K562 (cell line): Measurements from ENCODE around the gene LAMA2. TPM values are rescaled to one million over a fixed set of nuclear protein-coding genes. Genes with fewer than 3 reads are reported as not detected.

Source experiments
- ATAC-seq: fragments of 200-7000 bp; cut with Tn5 transposase; 3 replicates; pipeline ENCODE4 v1.9.1; 2020; ENCODE audit warnings: moderate library complexity
- BruUV-seq: library from RNA; stranded (reverse); fragments of 400-500 nt; replicated peaks from 2 replicates; lab custom pipeline; 2021; lab: Mats Ljungman, UMichigan
- CTCF ChIA-PET: fragments of 300-600 bp; formaldehyde crosslinking; extraction: SDS; loops from one replicate; lab custom pipeline; 2021; ENCODE audit warnings: low intra/inter-chr PET ratio; lab: Yijun Ruan, JAX
- POLR2A ChIA-PET: fragments of 300-600, 350-650 bp; sonication (Branson Sonifier 250); formaldehyde crosslinking; extraction: SDS; loops from one replicate; lab custom pipeline; 2021; ENCODE audit warnings: antibody characterized with exemption, inconsistent platforms; lab: Yijun Ruan, JAX
- DNase-seq, 4 experiments: peaks; one replicate each; pipeline versions ENCODE4 v3.0.0 to v3.0.0-alpha.2; 2011 to 2018; ENCODE audit warnings: low spot score in 3 of 4, mixed read lengths in 3 of 4; ENCODE audit errors: extremely low read depth in 1 of 4
- FAIRE-seq: peaks from 2 replicates; lab custom pipeline; 2011; peaks lifted over from hg19 to GRCh38; lab: Jason Lieb, UNC
- H2AFZ ChIP-seq: 2 replicates; pipeline ENCODE4 v1.6.0; 2011; ENCODE audit warnings: low read depth, low read length, control low read depth, inconsistent platforms
- H3K27ac ChIP-seq: fragments of 200-600 bp; 3 replicates; pipeline ENCODE4 v1.8.0; 2011; ENCODE audit warnings: low read depth, mild to moderate bottlenecking, control low read depth, inconsistent platforms, low read length, moderate library complexity, mixed read lengths; ENCODE audit errors: extremely low read depth
- H3K27me3 ChIP-seq, 2 experiments: fragments of 300-600 bp in 1 of 2; 2 replicates in 1 of 2; 3 replicates in 1 of 2; pipeline versions ENCODE4 v1.6.0 to v1.8.0; 2011; ENCODE audit warnings: inconsistent platforms in 2 of 2, low read length in 2 of 2, mild to moderate bottlenecking in 1 of 2, mixed read lengths in 1 of 2, moderate library complexity in 1 of 2; ENCODE audit not compliant: control insufficient read depth in 2 of 2, insufficient read depth in 2 of 2
- H3K36me3 ChIP-seq: fragments of 300-600 bp; 3 replicates; pipeline ENCODE4 v1.8.0; 2011; ENCODE audit warnings: mild to moderate bottlenecking, low read length, inconsistent platforms; ENCODE audit not compliant: control insufficient read depth, insufficient read depth
- H3K4me1 ChIP-seq, 2 experiments: fragments of 200-600 bp in 1 of 2; replicated peaks in 1 of 2; 2 replicates in 1 of 2; 3 replicates in 1 of 2; pipeline versions ENCODE4 v1.5.1 to v1.8.0; 2011; ENCODE audit warnings: inconsistent platforms in 2 of 2, low read length in 2 of 2, mild to moderate bottlenecking in 1 of 2, mixed read lengths in 1 of 2, moderate library complexity in 1 of 2; ENCODE audit not compliant: control insufficient read depth in 2 of 2, insufficient read depth in 2 of 2
- H3K4me2 ChIP-seq: 2 replicates; pipeline ENCODE4 v1.6.1; 2011; ENCODE audit warnings: low read length, control low read depth, inconsistent platforms, mixed read lengths; ENCODE audit not compliant: insufficient read depth
- H3K4me3 ChIP-seq: fragments of 200-600 bp; sonication (generic), shearing (Covaris generic); 2 replicates; pipeline ENCODE4 v1.5.1; 2016; ENCODE audit warnings: control low read depth, inconsistent platforms
- H3K79me2 ChIP-seq: fragments of 200-600 bp; 3 replicates; pipeline ENCODE4 v1.8.0; 2011; ENCODE audit warnings: low read length, inconsistent platforms; ENCODE audit not compliant: control insufficient read depth, insufficient read depth
- H3K9ac ChIP-seq, 2 experiments: 2 replicates each; pipeline versions ENCODE4 v1.6.0 to v1.6.1; 2011; ENCODE audit warnings: low read depth in 2 of 2, low read length in 2 of 2, control low read depth in 1 of 2, inconsistent platforms in 1 of 2, mild to moderate bottlenecking in 1 of 2, mixed read lengths in 1 of 2; ENCODE audit not compliant: insufficient read depth in 1 of 2
- H3K9me1 ChIP-seq: one replicate; pipeline ENCODE4 v1.6.0; 2011; ENCODE audit warnings: inconsistent platforms, mild to moderate bottlenecking, low read length, moderate library complexity; ENCODE audit not compliant: control insufficient read depth, insufficient read depth
- H3K9me3 ChIP-seq: replicated peaks from 2 replicates; pipeline ENCODE4 v1.5.1; 2011; ENCODE audit warnings: low read depth, low read length, inconsistent platforms; ENCODE audit not compliant: control insufficient read depth, insufficient read depth
- H4K20me1 ChIP-seq: replicated peaks from 2 replicates; pipeline ENCODE4 v1.6.1; 2011; ENCODE audit warnings: low read length, inconsistent platforms, mixed read lengths; ENCODE audit not compliant: control insufficient read depth, insufficient read depth
- CBFA2T3 ChIP-seq: fragments of 450-650 bp; IDR thresholded peaks from 2 replicates; pipeline ENCODE4 v1.6.1; 2017
- CHD4 ChIP-seq: fragments of 200-600 bp; sonication (generic); IDR thresholded peaks from 3 replicates; pipeline ENCODE4 v1.6.1; 2012; ENCODE audit warnings: low read depth, mild to moderate bottlenecking, mixed read lengths, low read length, inconsistent platforms; ENCODE audit not compliant: insufficient read depth, insufficient replicate concordance, poor library complexity, severe bottlenecking
- POLR3A ChIP-seq: IDR thresholded peaks from 2 replicates; pipeline ENCODE4 v1.6.1; 2011; ENCODE audit warnings: borderline replicate concordance, mild to moderate bottlenecking, moderate library complexity; ENCODE audit not compliant: insufficient read length, insufficient read depth; ENCODE audit errors: extremely low read depth
- U2AF2 ChIP-seq: fragments of 200-400 bp; formaldehyde crosslinking; optimal IDR thresholded peaks from 2 replicates; pipeline ENCODE3; 2017; ENCODE audit warnings: low read depth, mild to moderate bottlenecking, low read length
- ZNF23 ChIP-seq: fragments of 250-450 bp; sonication (Bioruptor Pico); IDR thresholded peaks from 2 replicates; pipeline ENCODE4 v1.4.0; 2020; ENCODE audit warnings: mild to moderate bottlenecking
- ZNF232 ChIP-seq: sonication (generic); formaldehyde crosslinking; IDR thresholded peaks from 2 replicates; pipeline ENCODE4 v1.8.0; 2022; ENCODE audit warnings: mild to moderate bottlenecking, missing genetic modification reagents
- ZNF586 ChIP-seq: fragments of 450-650 bp; formaldehyde crosslinking; conservative IDR thresholded peaks from 2 replicates; pipeline ENCODE4 v1.4.0; 2020; ENCODE audit warnings: mild to moderate bottlenecking, moderate library complexity
- WGBS: fragments of 100-300 bp; shearing (Covaris generic); methylation state at CpG from one replicate; pipeline ENCODE4 v1.1.6; 2016; ENCODE audit warnings: low coverage, mixed read lengths; ENCODE audit not compliant: insufficient coverage; ENCODE audit errors: missing lambda C conversion rate; 5-methylcytosine and 5-hydroxymethylcytosine counted together
- in situ Hi-C: fragments of 300-500 bp; cut with MboI; formaldehyde crosslinking; loops from 4 replicates; pipeline ENCODE4 v1.15.0; 2018; ENCODE audit warnings: inconsistent platforms, mixed read lengths
- intact Hi-C: fragments of 100-400 bp; cut with micrococcal nuclease; formaldehyde crosslinking; loops from 2 replicates; pipeline ENCODE4 v1.14.2; 2022
- polyA plus RNA-seq, 8 experiments: library from polyadenylated mRNA; depleted of rRNA in 4 of 8; stranded (reverse) in 5 of 8; unstranded in 3 of 8; fragments of >200 nt; fragmentation: Nextera tagmentation in 2 of 8; fragmentation: Illumina TruSeq in 1 of 8; extraction: Ambion mirVana in 2 of 8; extraction: Trizol in 1 of 8; gene quantifications; 2 replicates each; pipeline versions ENCODE4 v1.2.1 to v1.2.3, GENCODE V29; 2011 to 2014; ENCODE audit warnings: inconsistent platforms in 1 of 8, missing spikeins in 1 of 8
- total RNA-seq, 7 experiments: library from RNA; depleted of rRNA in 6 of 7; stranded (reverse); fragments of >200 nt in 6 of 7; fragmentation: Illumina TruSeq in 2 of 7; extraction: Trizol in 2 of 7; gene quantifications; 2 replicates each; pipeline versions ENCODE4 v1.2.1 to v1.2.3, GENCODE V29; 2011 to 2021; ENCODE audit warnings: low replicate concordance in 1 of 7
- TF ChIP-seq, protein P1 (sequence below), 2 experiments: fragments of 450-650 bp; IDR thresholded peaks; 2 replicates each; pipeline ENCODE4 v1.6.1; 2016; ENCODE audit warnings: mild to moderate bottlenecking in 2 of 2, borderline replicate concordance in 1 of 2, low read depth in 1 of 2, moderate library complexity in 1 of 2
- TF ChIP-seq, protein P2 (sequence below): sonication (generic); formaldehyde crosslinking; IDR thresholded peaks from 2 replicates; pipeline ENCODE4 v1.9.0; 2022; ENCODE audit warnings: mild to moderate bottlenecking, missing genetic modification reagents
- TF ChIP-seq, protein P3 (sequence below): fragments of 450-650 bp; IDR thresholded peaks from 2 replicates; pipeline ENCODE4 v1.6.1; 2017; ENCODE audit warnings: antibody characterized with exemption, mild to moderate bottlenecking

LAMA2 gene
- total and polyA plus RNA-seq, 9 of the 15 experiments (the other 6 are each of a cell fraction or from before 2014, with no cell fraction given) = 0.04 to 1.5 (median 0.36) TPM

DNA sequence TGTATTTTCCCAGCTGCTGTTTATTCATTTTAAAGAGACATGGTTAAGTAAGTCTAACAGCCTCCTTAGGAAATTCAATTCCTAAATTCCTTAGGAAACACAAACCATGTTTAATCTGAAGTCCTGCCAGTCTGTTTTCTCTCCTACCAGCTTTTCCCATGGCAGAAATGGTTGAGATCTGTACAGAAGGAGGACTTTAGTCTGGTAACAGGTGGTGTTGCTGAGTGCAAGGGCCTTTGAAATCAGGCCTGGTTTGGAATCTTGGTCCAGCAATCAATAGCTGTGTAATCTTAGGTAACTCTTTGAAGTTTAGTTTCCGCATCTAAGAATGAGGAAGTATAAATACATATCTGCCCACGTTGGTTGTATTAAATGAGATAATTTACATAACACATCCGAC is 232.5 kb downstream of the LAMA2 start:
- BruUV-seq = no TSS peak
- Histone ChIP-seq H3K4me2 (no peak overlapping the region), H3K27me3 (no peaks in the 10 kb centered on the region), H4K20me1 (no peaks in the 10 kb centered on the region), H3K4me1 (no peaks in the 10 kb centered on the region), H3K9me1 (no peaks in the 10 kb centered on the region), H3K9ac (no peak overlapping the region), H3K9me3 (no peaks in the 10 kb centered on the region), H3K4me3 (no peak overlapping the region), H3K79me2 (no peaks in the 10 kb centered on the region), H3K27ac (no peak overlapping the region), H2AFZ (no peak overlapping the region), H3K36me3 (no peaks in the 10 kb centered on the region)
- in situ Hi-C loops = no loop called here
- ChIA-PET CTCF (no interaction called here), POLR2A (no interaction called here)
- WGBS = 0% methylated on average over 3 of the region's 3 CpGs
- FAIRE-seq (no peak), DNase-seq (no peak), ATAC-seq (no peak)
- intact Hi-C loops = no loop called here
- TF ChIP-seq, protein P1, sequence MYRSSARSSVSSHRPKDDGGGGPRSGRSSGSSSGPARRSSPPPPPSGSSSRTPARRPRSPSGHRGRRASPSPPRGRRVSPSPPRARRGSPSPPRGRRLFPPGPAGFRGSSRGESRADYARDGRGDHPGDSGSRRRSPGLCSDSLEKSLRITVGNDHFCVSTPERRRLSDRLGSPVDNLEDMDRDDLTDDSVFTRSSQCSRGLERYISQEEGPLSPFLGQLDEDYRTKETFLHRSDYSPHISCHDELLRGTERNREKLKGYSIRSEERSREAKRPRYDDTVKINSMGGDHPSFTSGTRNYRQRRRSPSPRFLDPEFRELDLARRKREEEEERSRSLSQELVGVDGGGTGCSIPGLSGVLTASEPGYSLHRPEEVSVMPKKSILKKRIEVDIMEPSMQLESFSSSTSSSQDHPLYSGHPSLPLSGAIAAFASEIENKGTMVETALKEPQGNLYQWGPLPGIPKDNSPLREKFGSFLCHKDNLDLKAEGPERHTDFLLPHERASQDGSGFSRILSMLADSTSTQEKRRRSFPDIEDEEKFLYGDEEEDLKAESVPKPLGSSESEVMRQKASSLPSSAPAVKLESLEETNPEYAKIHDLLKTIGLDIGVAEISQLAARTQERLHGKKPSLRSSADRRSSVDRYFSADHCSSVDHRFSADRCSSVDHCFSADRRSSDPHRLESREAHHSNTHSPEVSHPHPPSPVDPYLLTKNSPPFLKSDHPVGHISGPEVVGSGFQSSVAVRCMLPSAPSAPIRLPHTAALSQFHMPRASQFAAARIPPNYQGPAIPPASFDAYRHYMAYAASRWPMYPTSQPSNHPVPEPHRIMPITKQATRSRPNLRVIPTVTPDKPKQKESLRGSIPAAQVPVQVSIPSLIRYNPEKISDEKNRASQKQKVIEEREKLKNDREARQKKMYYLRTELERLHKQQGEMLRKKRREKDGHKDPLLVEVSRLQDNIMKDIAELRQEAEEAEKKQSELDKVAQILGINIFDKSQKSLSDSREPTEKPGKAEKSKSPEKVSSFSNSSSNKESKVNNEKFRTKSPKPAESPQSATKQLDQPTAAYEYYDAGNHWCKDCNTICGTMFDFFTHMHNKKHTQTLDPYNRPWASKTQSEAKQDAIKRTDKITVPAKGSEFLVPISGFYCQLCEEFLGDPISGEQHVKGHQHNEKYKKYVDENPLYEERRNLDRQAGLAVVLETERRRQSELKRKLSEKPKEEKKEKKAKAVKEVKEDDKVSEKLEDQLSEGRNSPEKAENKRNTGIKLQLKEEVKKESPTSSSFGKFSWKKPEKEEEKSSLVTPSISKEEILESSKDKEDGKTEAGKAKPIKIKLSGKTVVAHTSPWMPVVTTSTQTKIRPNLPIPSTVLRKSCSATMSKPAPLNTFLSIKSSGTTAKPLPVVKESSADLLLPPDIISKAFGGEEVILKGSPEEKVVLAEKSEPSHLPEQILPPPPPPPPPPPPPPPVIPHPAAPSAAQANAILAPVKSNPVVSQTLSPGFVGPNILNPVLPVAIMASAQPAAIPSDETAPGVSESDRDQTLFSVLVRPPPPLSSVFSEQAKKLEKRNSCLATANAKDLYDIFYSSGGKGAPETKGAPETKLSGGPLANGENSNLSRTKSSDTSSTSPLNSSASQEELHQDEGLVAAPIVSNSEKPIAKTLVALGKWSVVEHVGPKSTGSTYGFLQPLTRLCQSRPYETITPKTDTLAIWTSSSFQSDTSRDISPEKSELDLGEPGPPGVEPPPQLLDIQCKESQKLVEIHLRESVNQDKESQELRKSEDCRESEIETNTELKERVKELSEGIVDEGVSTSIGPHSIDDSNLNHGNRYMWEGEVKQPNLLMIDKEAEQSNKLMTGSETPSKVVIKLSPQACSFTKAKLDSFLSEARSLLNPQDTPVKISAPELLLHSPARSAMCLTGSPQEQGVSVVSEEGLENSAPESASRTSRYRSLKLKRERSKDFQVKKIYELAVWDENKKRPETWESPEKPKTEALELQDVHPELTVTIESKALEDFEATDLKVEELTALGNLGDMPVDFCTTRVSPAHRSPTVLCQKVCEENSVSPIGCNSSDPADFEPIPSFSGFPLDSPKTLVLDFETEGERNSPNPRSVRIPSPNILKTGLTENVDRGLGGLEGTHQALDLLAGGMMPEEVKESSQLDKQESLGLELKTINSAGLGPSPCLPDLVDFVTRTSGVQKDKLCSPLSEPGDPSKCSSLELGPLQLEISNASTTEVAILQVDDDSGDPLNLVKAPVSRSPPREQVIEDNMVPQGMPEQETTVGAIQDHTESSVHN (IDR thresholded peaks at IDR 0.05; ENCODE audit: borderline replicate concordance in 1 of 2, low read depth in 1 of 2) = no peak
- TF ChIP-seq CHD4 (no peak), U2AF2 (no peak), CBFA2T3 (no peak), ZNF23 (CRISPR knock-in tag) (no peak), ZNF232 (no peak), ZNF586 (CRISPR knock-in tag) (no peak), POLR3A (no peak)
- TF ChIP-seq, protein P2, sequence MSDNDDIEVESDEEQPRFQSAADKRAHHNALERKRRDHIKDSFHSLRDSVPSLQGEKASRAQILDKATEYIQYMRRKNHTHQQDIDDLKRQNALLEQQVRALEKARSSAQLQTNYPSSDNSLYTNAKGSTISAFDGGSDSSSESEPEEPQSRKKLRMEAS = no peak
- TF ChIP-seq, protein P3, sequence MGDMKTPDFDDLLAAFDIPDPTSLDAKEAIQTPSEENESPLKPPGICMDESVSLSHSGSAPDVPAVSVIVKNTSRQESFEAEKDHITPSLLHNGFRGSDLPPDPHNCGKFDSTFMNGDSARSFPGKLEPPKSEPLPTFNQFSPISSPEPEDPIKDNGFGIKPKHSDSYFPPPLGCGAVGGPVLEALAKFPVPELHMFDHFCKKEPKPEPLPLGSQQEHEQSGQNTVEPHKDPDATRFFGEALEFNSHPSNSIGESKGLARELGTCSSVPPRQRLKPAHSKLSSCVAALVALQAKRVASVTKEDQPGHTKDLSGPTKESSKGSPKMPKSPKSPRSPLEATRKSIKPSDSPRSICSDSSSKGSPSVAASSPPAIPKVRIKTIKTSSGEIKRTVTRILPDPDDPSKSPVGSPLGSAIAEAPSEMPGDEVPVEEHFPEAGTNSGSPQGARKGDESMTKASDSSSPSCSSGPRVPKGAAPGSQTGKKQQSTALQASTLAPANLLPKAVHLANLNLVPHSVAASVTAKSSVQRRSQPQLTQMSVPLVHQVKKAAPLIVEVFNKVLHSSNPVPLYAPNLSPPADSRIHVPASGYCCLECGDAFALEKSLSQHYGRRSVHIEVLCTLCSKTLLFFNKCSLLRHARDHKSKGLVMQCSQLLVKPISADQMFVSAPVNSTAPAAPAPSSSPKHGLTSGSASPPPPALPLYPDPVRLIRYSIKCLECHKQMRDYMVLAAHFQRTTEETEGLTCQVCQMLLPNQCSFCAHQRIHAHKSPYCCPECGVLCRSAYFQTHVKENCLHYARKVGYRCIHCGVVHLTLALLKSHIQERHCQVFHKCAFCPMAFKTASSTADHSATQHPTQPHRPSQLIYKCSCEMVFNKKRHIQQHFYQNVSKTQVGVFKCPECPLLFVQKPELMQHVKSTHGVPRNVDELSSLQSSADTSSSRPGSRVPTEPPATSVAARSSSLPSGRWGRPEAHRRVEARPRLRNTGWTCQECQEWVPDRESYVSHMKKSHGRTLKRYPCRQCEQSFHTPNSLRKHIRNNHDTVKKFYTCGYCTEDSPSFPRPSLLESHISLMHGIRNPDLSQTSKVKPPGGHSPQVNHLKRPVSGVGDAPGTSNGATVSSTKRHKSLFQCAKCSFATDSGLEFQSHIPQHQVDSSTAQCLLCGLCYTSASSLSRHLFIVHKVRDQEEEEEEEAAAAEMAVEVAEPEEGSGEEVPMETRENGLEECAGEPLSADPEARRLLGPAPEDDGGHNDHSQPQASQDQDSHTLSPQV = no peak
